ENCODE data around the gene ATG13.

GRCh38 chr11:46600194-46600960 is 17.0 kb upstream of the ATG13 start:
- TF ChIP-seq CTCF (IDR thresholded peaks at IDR 0.05; ENCODE audit: insufficient read depth, low read length) (no peak), POLR2AphosphoS5 (IDR thresholded peaks at IDR 0.05; ENCODE audit: low read depth) (no peak), REST (IDR thresholded peaks at IDR 0.05; ENCODE audit: insufficient replicate concordance, low read depth) (no peak), GABPA (IDR thresholded peaks at IDR 0.05; ENCODE audit: low read depth) (no peak), SPI1 (IDR thresholded peaks at IDR 0.05; ENCODE audit: borderline replicate concordance, low read depth) (no peak)
